Smooth muscle cell of the brain vasculature (primary cell): ENCODE data around the gene SLC44A5.
"Not testable (repeated sequence)": the region's sequence is repeated elsewhere in the genome, so short reads cannot be mapped to it uniquely, and the experiment has no call there.

Experiments
- DNase-seq: peaks from one replicate; pipeline ENCODE4 v3.0.0-alpha.2; 2012; ENCODE audit warnings: low read depth, low spot score

The SLC44A5 gene

GRCh38 chr1:75521658-75522057 is 89.3 kb downstream of the SLC44A5 start:
- DNase-seq = no peak

GRCh38 chr1:75520862-75521475 is 89.9 kb downstream of the SLC44A5 start:
- no peak for DNase-seq

- DNase-seq = no peak
Observed at GRCh38 chr1:75519651-75520427, 91.1 kb downstream of the SLC44A5 start.

DNA sequence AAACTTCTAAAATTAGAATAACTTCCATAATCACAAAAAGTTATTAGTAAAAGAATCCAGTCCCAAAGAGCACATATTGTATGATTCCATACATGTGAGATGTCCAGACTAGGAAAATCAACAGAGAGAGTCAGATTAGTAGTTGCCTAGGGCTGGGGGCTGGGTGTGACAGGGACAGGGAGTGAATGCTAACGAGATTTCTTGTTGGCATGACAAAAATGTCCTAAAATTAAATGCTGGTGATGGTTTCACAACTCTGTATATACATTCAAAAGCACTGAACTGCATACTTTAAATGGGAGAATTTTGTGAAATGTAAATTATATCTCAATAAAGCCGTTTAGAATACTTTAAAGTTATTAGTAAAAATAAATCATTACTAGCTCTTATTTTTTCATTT is 92.2 kb downstream of the SLC44A5 start:
- DNase-seq = no peak

- no peak for DNase-seq
Observed at GRCh38 chr1:75514270-75514669, 96.6 kb downstream of the SLC44A5 start.

DNA sequence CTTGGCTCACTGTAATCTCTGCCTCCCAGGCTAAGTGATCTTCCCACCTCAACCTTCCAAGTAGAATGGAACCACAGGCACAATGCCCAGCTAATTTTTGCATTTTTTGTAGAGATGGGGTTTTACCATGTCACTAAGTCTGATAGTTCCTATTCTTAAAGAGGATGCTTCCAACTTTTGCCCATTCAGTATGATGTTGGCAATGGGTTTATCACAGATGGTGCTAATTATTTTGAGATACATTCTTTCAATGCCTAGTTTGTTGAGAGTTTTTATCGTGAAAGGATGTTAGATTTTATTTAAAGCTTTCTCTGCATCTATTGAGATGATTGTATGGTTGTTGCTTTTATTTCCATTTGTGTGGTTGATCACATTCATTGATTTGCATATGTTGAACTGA is 103.9 kb downstream of the SLC44A5 start:
- no peak for DNase-seq

- DNase-seq = no peak
Observed at GRCh38 chr1:75503221-75503974, 107.5 kb downstream of the SLC44A5 start.

GRCh38 chr1:75502776-75503175 is 108.1 kb downstream of the SLC44A5 start:
- DNase-seq = no peak

DNA sequence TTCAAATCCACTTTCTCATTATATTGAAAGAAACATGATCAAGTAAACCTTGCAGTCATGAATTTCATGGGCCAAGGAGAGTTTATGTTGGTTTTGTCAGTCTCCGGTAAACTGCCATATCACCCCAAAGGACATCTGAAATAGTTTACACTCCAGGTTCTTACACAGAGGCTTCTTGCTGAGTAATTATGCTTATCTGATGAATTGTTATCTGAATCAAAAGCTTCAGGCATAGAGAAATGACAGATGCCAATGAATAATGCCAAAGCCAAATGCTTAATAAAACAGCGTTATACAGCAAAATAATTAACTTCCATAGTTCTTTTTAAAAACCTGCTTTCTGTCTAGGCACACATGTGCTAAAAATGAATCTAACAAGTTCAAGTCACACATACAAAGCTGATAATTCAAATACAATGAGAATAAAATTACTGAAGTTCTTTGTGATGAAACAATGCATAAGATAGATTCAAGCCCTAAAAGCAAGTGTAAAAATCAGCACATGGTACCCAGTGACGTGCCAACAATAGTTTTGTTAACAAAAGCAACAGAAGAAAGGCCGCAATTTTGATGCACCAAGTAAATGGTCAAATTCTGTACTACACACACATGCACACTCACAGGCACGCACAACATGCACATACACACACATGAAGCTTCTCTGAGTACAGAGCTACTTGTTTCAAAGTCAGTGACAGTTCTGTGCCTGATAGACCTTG is 109.2 kb downstream of the SLC44A5 start:
- DNase-seq = no peak

DNA sequence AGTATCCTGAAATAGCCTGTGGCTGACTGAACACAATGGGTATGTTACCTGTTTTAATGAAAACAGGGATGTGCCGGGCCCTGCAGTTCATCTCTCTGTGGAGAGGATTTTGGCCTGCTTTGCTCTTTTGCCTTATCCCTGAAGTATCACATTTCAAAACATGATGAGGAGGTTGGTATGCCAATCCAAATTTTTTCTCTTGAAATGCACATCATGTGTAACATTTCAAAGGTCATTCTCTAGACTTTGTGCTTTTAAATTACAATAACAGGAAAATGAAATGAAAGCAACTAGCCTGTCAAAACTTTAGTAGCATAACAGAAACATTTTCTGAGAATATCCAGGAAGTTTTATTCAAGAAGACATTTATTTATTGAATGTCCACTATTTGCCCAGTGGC is 118.9 kb downstream of the SLC44A5 start:
- DNase-seq = no peak

- no peak for DNase-seq
Observed at GRCh38 chr1:75487399-75487798, 123.5 kb downstream of the SLC44A5 start.

- no peak for DNase-seq
Observed at GRCh38 chr1:75484789-75485188, 126.1 kb downstream of the SLC44A5 start.

GRCh38 chr1:75482951-75483350 is 128.0 kb downstream of the SLC44A5 start:
- no peak for DNase-seq

- not testable (repeated sequence) for DNase-seq
Observed at GRCh38 chr1:75476486-75476885, 134.4 kb downstream of the SLC44A5 start.

GRCh38 chr1:75475696-75476095 is 135.2 kb downstream of the SLC44A5 start:
- no peak for DNase-seq

- no peak for DNase-seq
Observed at GRCh38 chr1:75472971-75473603, 137.8 kb downstream of the SLC44A5 start.

DNA sequence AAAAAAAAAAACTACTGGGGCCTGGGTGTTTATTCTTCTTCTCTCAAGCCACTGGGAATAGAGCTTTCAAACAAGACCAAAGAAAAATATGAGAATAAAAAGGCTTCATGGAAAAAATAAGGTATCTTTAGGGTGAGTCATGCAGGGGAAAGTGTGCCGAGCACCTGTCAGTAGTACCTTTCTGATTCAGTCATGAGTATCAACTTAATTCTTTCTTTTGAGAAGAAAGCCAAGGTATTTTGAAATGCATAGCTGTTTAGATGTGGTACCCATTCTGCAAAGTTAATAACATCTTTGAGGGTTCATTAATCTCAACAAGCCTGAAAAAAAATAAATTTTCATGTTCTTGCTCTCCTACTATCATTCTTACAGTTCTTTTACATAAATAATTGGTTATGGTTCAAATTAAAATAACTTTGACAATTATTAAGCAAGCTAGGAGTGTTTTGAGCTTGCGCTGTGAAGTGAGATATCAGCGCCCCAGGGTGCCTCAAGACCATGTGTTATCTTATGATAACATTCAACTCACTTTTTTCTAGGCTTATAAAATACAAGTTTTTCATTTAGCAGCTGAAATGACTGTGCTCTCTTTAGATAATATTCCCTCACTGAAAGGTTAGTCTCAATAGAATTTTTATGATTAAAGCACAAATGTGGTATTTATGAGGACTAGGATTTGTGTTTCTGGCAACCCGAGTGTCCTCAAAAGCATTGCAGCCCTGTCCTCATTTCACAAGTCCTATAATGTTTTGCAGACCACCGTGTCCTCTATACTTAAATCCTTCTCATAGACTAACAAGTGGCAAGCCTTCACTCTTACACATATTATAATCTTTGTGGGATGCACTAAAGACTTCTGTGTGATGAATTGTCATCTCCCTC is 138.6 kb downstream of the SLC44A5 start:
- DNase-seq = no peak

- no peak for DNase-seq
Observed at GRCh38 chr1:75471252-75471651, 139.7 kb downstream of the SLC44A5 start.

GRCh38 chr1:75470448-75470847 is 140.5 kb downstream of the SLC44A5 start:
- DNase-seq = no peak

- no peak for DNase-seq
Observed at GRCh38 chr1:75469586-75470173, 141.2 kb downstream of the SLC44A5 start.
